ENCODE data around the gene UQCC2. TPM values are rescaled to one million over a fixed set of nuclear protein-coding genes. Genes with fewer than 3 reads are reported as not detected.

The UQCC2 gene
- total and polyA plus RNA-seq, 2 of the 8 experiments (the other 6 are each of a cell fraction or from before 2014, with no cell fraction given) = 52.1 to 104 TPM

DNA sequence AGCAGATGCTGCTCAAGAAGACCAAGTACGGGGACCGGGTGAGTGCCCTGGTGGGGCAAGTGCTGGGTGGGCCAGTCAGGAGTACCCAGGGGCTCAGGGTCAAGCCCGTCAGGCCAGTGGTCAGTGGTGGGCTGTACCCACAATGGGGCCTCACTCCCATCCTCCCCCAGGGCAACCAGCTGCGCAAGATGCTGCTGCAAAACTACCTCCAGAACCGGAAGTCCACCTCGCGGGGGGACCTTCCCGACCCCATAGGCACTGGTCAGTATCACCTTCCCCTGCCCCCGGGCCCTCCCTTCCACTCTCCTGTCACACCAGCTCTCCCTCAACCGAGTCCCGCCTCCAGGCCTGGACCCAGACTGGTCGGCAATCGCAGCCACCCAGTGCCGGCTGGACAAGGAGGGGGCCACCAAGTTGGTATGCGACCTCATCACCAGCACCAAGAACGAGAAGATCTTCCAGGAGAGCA is 27.0 kb downstream of the UQCC2 start:
- no peaks in the 10 kb centered on the region for H3K9me3 ChIP-seq (ENCODE audit: insufficient read depth in 2 of 2, low read depth in 1 of 2, low read length in 1 of 2)
- H4K8ac ChIP-seq (ENCODE audit: extremely low read depth, insufficient read depth, low read length) = no peak overlapping the region
- 91% methylated on average over 16 of the region's 16 CpGs; no CpG with 5 or more reads in 1 of the 2 experiments for WGBS, 2 experiments (ENCODE audit: extremely low coverage in 1 of 2, insufficient coverage in 1 of 2, insufficient read length in 1 of 2, insufficient replicate concordance in 2 of 2, low coverage in 1 of 2, low lambda C conversion rate in 2 of 2, missing lambda C conversion rate in 1 of 2)
- H3K9ac ChIP-seq (replicated peaks in 1 of 4; ENCODE audit: extremely low read depth in 1 of 4, low read depth in 3 of 4, low read length in 3 of 4) = no peak overlapping the region
- H2BK15ac ChIP-seq (ENCODE audit: low read length) = no peak overlapping the region
- H3K4me3 ChIP-seq (ENCODE audit: extremely low read depth in 1 of 4, insufficient read depth in 2 of 4, low read depth in 3 of 4, low read length in 4 of 4) = no peak overlapping the region
- TF ChIP-seq RXRA (IDR thresholded peaks at IDR 0.05; ENCODE audit: insufficient read depth, low read depth, low read length) (no peak), HDAC6 (IDR thresholded peaks at IDR 0.05; ENCODE audit: low read depth, low read length) (no peak), TCF12 (IDR thresholded peaks at IDR 0.05; ENCODE audit: low read depth, low read length) (no peak)
- no peak overlapping the region for H3K18ac ChIP-seq (ENCODE audit: extremely low read depth, low read length)
- H4K91ac ChIP-seq (replicated peaks; ENCODE audit: insufficient read length, low read length) = no peak overlapping the region
- peaks cover 0 to 14% of the 10 kb centered on the region in 2 experiments for H4K20me1 ChIP-seq (replicated peaks in 1 of 2; ENCODE audit: control insufficient read depth in 1 of 2, insufficient read depth in 2 of 2, low read length in 2 of 2)
- H3K4me2 ChIP-seq (ENCODE audit: insufficient read depth in 1 of 2, low read depth in 2 of 2, low read length in 2 of 2) = no peak overlapping the region
- no peak overlapping the region for H2AK5ac ChIP-seq (ENCODE audit: low read depth, low read length)
- no peak overlapping the region for H3K14ac ChIP-seq (ENCODE audit: insufficient read length)
- no peaks in the 10 kb centered on the region for H3K27me3 ChIP-seq (replicated peaks in 1 of 4; ENCODE audit: control insufficient read depth in 3 of 4, extremely low read depth in 1 of 4, insufficient read depth in 3 of 4, low read length in 3 of 4)
- H2BK20ac ChIP-seq (ENCODE audit: low read length) = no peak overlapping the region
- H2BK12ac ChIP-seq (ENCODE audit: low read depth, low read length) = no peak overlapping the region
- POLR2A ChIA-PET (ENCODE audit: partially characterized antibody) = no interaction called here
- H2AFZ ChIP-seq (ENCODE audit: low read length) = no peak overlapping the region
- H3K27ac ChIP-seq (ENCODE audit: low read depth, low read length) = no peak overlapping the region
- peaks cover 12 to 65% (median 41%) of the 10 kb centered on the region in 4 experiments; a peak in 6 of 8 replicates for H3K36me3 ChIP-seq (ENCODE audit: control insufficient read depth in 2 of 4, insufficient read depth in 4 of 4, low read length in 3 of 4)
- H2BK120ac ChIP-seq (replicated peaks; ENCODE audit: low read depth, low read length) = no peak overlapping the region
- FAIRE-seq (no peak), DNase-seq (ENCODE audit: low read depth in 1 of 2, low spot score in 2 of 2) (no peak)
- H3K4ac ChIP-seq (replicated peaks; ENCODE audit: insufficient read length, low read depth, low read length) = no peak overlapping the region
- no peaks in the 10 kb centered on the region for H3K23me2 ChIP-seq (ENCODE audit: low read depth, low read length)
- CTCF ChIA-PET (ENCODE audit: partially characterized antibody) = interaction anchor here (0.9 to 2.6 kb wide), 5 partner anchors 10 to 28 kb away, joined by 3 to 16 read pairs (median 8); no protein-coding TSS in a partner anchor
- H3K23ac ChIP-seq (ENCODE audit: insufficient read length) = no peak overlapping the region
- H4K5ac ChIP-seq (ENCODE audit: insufficient read length, low read depth, low read length) = no peak overlapping the region
- H3K4me1 ChIP-seq (replicated peaks in 1 of 4; ENCODE audit: control insufficient read depth in 3 of 4, insufficient read depth in 4 of 4, low read length in 3 of 4) = no peaks in the 10 kb centered on the region
- no peaks in the 10 kb centered on the region for H3K79me2 ChIP-seq (ENCODE audit: control insufficient read depth in 1 of 2, insufficient read depth in 2 of 2, low read length in 2 of 2)
- no peak overlapping the region for H2BK5ac ChIP-seq (ENCODE audit: low read depth, low read length)
- no peaks in the 10 kb centered on the region for H3K79me1 ChIP-seq (ENCODE audit: low read depth, low read length)
- H3K56ac ChIP-seq (replicated peaks; ENCODE audit: insufficient read length, low read depth, low read length) = no peak overlapping the region
